NCI-H2196 treated with DMSO at 0.1 percent for 48 hours (cell line): ENCODE results near the gene TRIM24.

Experiments
- DNase-seq: peaks from one replicate; lab custom pipeline; 2025; ENCODE audit not compliant: unreplicated experiment; lab: John Stamatoyannopoulos, UW

The TRIM24 gene

GRCh38 chr7:138618506-138618905 lies 158.4 kb downstream of the TRIM24 start:
- no peak for DNase-seq

GRCh38 chr7:138618933-138619332 lies 158.9 kb downstream of the TRIM24 start:
- no peak for DNase-seq

GRCh38 chr7:138622841-138623240 lies 162.8 kb downstream of the TRIM24 start:
- no peak for DNase-seq

- no peak for DNase-seq
Observed at GRCh38 chr7:138625084-138625848, 165.2 kb downstream of the TRIM24 start.

- peak; percentile 60 for DNase-seq
Observed at GRCh38 chr7:138625849-138626230, 165.8 kb downstream of the TRIM24 start.

- DNase-seq = no peak
Observed at GRCh38 chr7:138626846-138627245, 166.8 kb downstream of the TRIM24 start.

GRCh38 chr7:138627361-138627760 lies 167.3 kb downstream of the TRIM24 start:
- no peak for DNase-seq

GRCh38 chr7:138630059-138630610 lies 170.1 kb downstream of the TRIM24 start:
- DNase-seq = no peak

- no peak for DNase-seq
Observed at GRCh38 chr7:138632384-138632783, 172.3 kb downstream of the TRIM24 start.

- no peak for DNase-seq
Observed at GRCh38 chr7:138632826-138633602, 173.0 kb downstream of the TRIM24 start.
